GF-D8 (cell line): ENCODE results near the gene AHSA1.

Experiments
- DNase-seq: peaks from one replicate; lab custom pipeline; 2025; lab: John Stamatoyannopoulos, UW

Gene AHSA1

GRCh38 chr14:77509366-77509765 lies 51.5 kb downstream of the AHSA1 start:
- no peak for DNase-seq

- no peak for DNase-seq
These were observed 53.7 kb downstream of the AHSA1 start for GRCh38 chr14:77511486-77512162.

DNA sequence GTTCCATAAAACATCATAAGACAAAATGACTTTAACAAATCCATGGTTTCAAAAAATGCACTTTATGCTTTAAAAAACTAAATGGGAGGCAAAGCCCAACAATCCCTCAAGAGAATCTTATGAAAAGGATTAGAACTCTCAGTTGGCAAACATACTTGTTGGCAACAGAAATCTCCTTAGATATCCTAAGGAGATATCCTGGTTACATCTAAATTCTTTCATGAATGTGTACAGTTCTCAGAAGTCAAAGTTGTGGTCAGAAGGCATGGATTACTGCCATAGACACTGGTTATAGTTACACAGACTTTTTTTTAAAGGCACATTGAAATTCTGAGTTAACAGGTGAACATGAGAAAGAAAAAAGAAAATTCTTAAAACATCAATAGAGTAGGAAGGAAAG lies 58.2 kb downstream of the AHSA1 start:
- DNase-seq = no peak
